Panc1 (cell line): ENCODE data around the gene WNT7B. TPM values are rescaled to one million over a fixed set of nuclear protein-coding genes. Genes with fewer than 3 reads are reported as not detected.

ENCODE experiments used
- ATAC-seq: fragments of 200-7000 bp; cut with Tn5 transposase; 2 replicates; pipeline ENCODE4 v1.9.1; 2020; ENCODE audit warnings: mild to moderate bottlenecking, moderate library complexity
- BruUV-seq: library from RNA; stranded (reverse); fragments of 400-500 nt; replicated peaks from 2 replicates; lab custom pipeline; 2021; lab: Mats Ljungman, UMichigan
- CTCF ChIA-PET: fragments of 300-600 bp; sonication (Branson Sonifier 250); formaldehyde crosslinking; loops from one replicate; lab custom pipeline; 2022; ENCODE audit warnings: antibody characterized with exemption; lab: Charles Lee
- POLR2A ChIA-PET: fragments of 300-600 bp; sonication (Branson Sonifier 250); formaldehyde crosslinking; loops from one replicate; lab custom pipeline; 2022; ENCODE audit warnings: antibody characterized with exemption; lab: Charles Lee
- DNase-seq: peaks from one replicate; pipeline ENCODE4 v3.0.0-alpha.2; 2010; ENCODE audit warnings: low read depth, low spot score
- H3K27ac ChIP-seq: 2 replicates; pipeline ENCODE4 v1.5.1; 2011; ENCODE audit warnings: mild to moderate bottlenecking, low read length, inconsistent platforms
- H3K27me3 ChIP-seq: fragments of 200-500 bp; sonication (Bioruptor generic); 2 replicates; pipeline ENCODE4 v1.6.0; 2014; ENCODE audit warnings: low read length, inconsistent platforms; ENCODE audit not compliant: control insufficient read depth, insufficient read depth
- H3K36me3 ChIP-seq: fragments of 200-500 bp; sonication (Bioruptor generic); 2 replicates; pipeline ENCODE4 v1.5.1; 2014; ENCODE audit warnings: inconsistent platforms, mild to moderate bottlenecking, low read length, moderate library complexity; ENCODE audit not compliant: control insufficient read depth, insufficient read depth
- H3K4me1 ChIP-seq: 2 replicates; pipeline ENCODE4 v1.5.1; 2011; ENCODE audit warnings: inconsistent platforms, mild to moderate bottlenecking, low read length, moderate library complexity; ENCODE audit not compliant: control insufficient read depth, insufficient read depth
- H3K4me3 ChIP-seq, 2 experiments: 2 replicates each; pipeline ENCODE4 v1.5.1; 2011 to 2012; ENCODE audit warnings: low read depth in 2 of 2, low read length in 2 of 2, mild to moderate bottlenecking in 2 of 2, inconsistent platforms in 1 of 2, moderate library complexity in 1 of 2
- H3K9me3 ChIP-seq: fragments of 200-500 bp; sonication (Bioruptor generic); 2 replicates; pipeline ENCODE4 v1.5.1; 2014; ENCODE audit warnings: low read depth, mild to moderate bottlenecking, inconsistent platforms, low read length, moderate library complexity; ENCODE audit not compliant: control insufficient read depth, insufficient read depth
- CTCF ChIP-seq: fragments of 450-650 bp; IDR thresholded peaks from 2 replicates; pipeline ENCODE4 v1.5.1; 2017; ENCODE audit warnings: mild to moderate bottlenecking
- POLR2AphosphoS5 ChIP-seq: IDR thresholded peaks from 2 replicates; pipeline ENCODE4 v1.6.1; 2012; ENCODE audit warnings: mild to moderate bottlenecking, low read depth, low read length, moderate library complexity
- REST ChIP-seq, 2 experiments: IDR thresholded peaks; 2 replicates each; pipeline ENCODE4 v1.6.1; 2011 to 2012; ENCODE audit warnings: low read depth in 2 of 2, control low read depth in 1 of 2, low read length in 1 of 2, mild to moderate bottlenecking in 1 of 2, moderate library complexity in 1 of 2; ENCODE audit not compliant: insufficient read depth in 1 of 2
- SIN3A ChIP-seq: IDR thresholded peaks from 2 replicates; pipeline ENCODE4 v1.6.1; 2012; ENCODE audit warnings: low read depth, mild to moderate bottlenecking, low read length, moderate library complexity, borderline replicate concordance; ENCODE audit not compliant: insufficient read depth
- TCF7L2 ChIP-seq: IDR thresholded peaks from 2 replicates; pipeline ENCODE4 v1.6.1; 2011; ENCODE audit warnings: mild to moderate bottlenecking, low read depth, low read length, inconsistent platforms
- in situ Hi-C: cut with HindIII; loops from 2 replicates; pipeline ENCODE4 v1.10.0; 2016; ENCODE audit warnings: low sequenced_read_pairs, low pct_unique_long_range_greater_than_20kb
- intact Hi-C: fragments of 100-400 bp; cut with micrococcal nuclease; formaldehyde crosslinking; loops from one replicate; pipeline ENCODE4 v1.10.0; 2022; ENCODE audit not compliant: unreplicated experiment
- total RNA-seq: library from RNA; stranded (reverse); gene quantifications from one replicate; pipeline ENCODE4 v1.2.1, GENCODE V29; 2021; ENCODE audit not compliant: unreplicated experiment

The WNT7B gene
- total RNA-seq, 1 experiment from 2014 or later: 52.1 TPM

- TF ChIP-seq CTCF: no peak
- no peak for TF ChIP-seq TCF7L2
- TF ChIP-seq POLR2AphosphoS5: no peak
- no peak for TF ChIP-seq REST (IDR thresholded peaks at IDR 0.05; ENCODE audit: insufficient read depth in 1 of 2, low read depth in 2 of 2, low read length in 1 of 2)
- no peak for TF ChIP-seq SIN3A
- H3K4me3 ChIP-seq: no peak overlapping the region
- DNase-seq: no peak
- ChIA-PET POLR2A (no interaction called here), CTCF (no interaction called here)
- no peaks in the 10 kb centered on the region for H3K4me1 ChIP-seq
- in situ Hi-C loops: no loop called here
- no peaks in the 10 kb centered on the region for H3K27me3 ChIP-seq
- H3K27ac ChIP-seq: no peak overlapping the region
- no TSS peak for BruUV-seq
- no peaks in the 10 kb centered on the region for H3K36me3 ChIP-seq
- no peaks in the 10 kb centered on the region for H3K9me3 ChIP-seq
- intact Hi-C loops: no loop called here
- ATAC-seq: no peak
Measured at GRCh38 chr22:45880716-45881523, 96.0 kb downstream of the WNT7B start.

GRCh38 chr22:45880091-45880715 lies 96.8 kb downstream of the WNT7B start:
- ATAC-seq: no peak
- no TSS peak for BruUV-seq
- intact Hi-C loops: no loop called here
- CTCF ChIA-PET: no interaction called here
- POLR2A ChIA-PET: no interaction called here
- Histone ChIP-seq H3K4me1 (no peaks in the 10 kb centered on the region), H3K36me3 (no peaks in the 10 kb centered on the region), H3K4me3 (no peak overlapping the region), H3K27ac (no peak overlapping the region), H3K9me3 (no peaks in the 10 kb centered on the region), H3K27me3 (no peaks in the 10 kb centered on the region)
- TF ChIP-seq REST (IDR thresholded peaks at IDR 0.05; ENCODE audit: insufficient read depth in 1 of 2, low read depth in 2 of 2, low read length in 1 of 2): no peak
- TF ChIP-seq SIN3A: no peak
- TF ChIP-seq POLR2AphosphoS5: no peak
- no peak for TF ChIP-seq TCF7L2
- no peak for TF ChIP-seq CTCF
- DNase-seq: no peak
- in situ Hi-C loops: no loop called here
